Esophagus mucosa (tissue), 1 donor: ENCODE data around the gene HLCS. TPM values are rescaled to one million over a fixed set of nuclear protein-coding genes. Genes with fewer than 3 reads are reported as not detected.

ENCODE experiments used
- ATAC-seq: fragments of 200-7000 bp; cut with Tn5 transposase; one replicate; pipeline ENCODE4 v1.9.1; 2020
- total RNA-seq: library from RNA; stranded (reverse); gene quantifications from one replicate; pipeline ENCODE4 v1.2.4, GENCODE V29; 2023
- donor health status: DM: yes; HTN: yes; CAD: no.

The HLCS gene
- total RNA-seq, 1 donor from 2014 or later = 11.6 TPM

- no peak for ATAC-seq
Measured at GRCh38 chr21:36741506-36741905, 225.0 kb downstream of the HLCS start.

GRCh38 chr21:36738489-36739126 is 227.9 kb downstream of the HLCS start:
- ATAC-seq = no peak

GRCh38 chr21:36735724-36736320 is 230.6 kb downstream of the HLCS start:
- ATAC-seq = no peak

GRCh38 chr21:36735201-36735515 is 231.3 kb downstream of the HLCS start:
- ATAC-seq = no peak

GRCh38 chr21:36734367-36735200 is 231.9 kb downstream of the HLCS start:
- ATAC-seq = no peak

GRCh38 chr21:36733857-36734256 is 232.6 kb downstream of the HLCS start:
- no peak for ATAC-seq

GRCh38 chr21:36732761-36733160 is 233.7 kb downstream of the HLCS start:
- ATAC-seq = no peak

GRCh38 chr21:36732217-36732616 is 234.3 kb downstream of the HLCS start:
- no peak for ATAC-seq

GRCh38 chr21:36730291-36731281 is 235.9 kb downstream of the HLCS start:
- ATAC-seq = no peak

- ATAC-seq = no peak
Measured at GRCh38 chr21:36729310-36729970, 237.0 kb downstream of the HLCS start.

GRCh38 chr21:36728371-36729111 is 237.9 kb downstream of the HLCS start:
- ATAC-seq = peak; percentile 9

- ATAC-seq = no peak
Measured at GRCh38 chr21:36727866-36728265, 238.6 kb downstream of the HLCS start.

GRCh38 chr21:36725793-36726386 is 240.6 kb downstream of the HLCS start:
- no peak for ATAC-seq

- ATAC-seq = no peak
Measured at GRCh38 chr21:36724660-36725059, 241.8 kb downstream of the HLCS start.

- no peak for ATAC-seq
Measured at GRCh38 chr21:36723371-36723881, 243.0 kb downstream of the HLCS start.

GRCh38 chr21:36722370-36723368 is 243.8 kb downstream of the HLCS start:
- ATAC-seq = no peak

- no peak for ATAC-seq
Measured at GRCh38 chr21:36721817-36722216, 244.7 kb downstream of the HLCS start.

GRCh38 chr21:36719614-36720013 is 246.9 kb downstream of the HLCS start:
- peak; percentile 81 for ATAC-seq

GRCh38 chr21:36718951-36719501 is 247.4 kb downstream of the HLCS start:
- ATAC-seq = peak; percentile 96
